Measurements from ENCODE around the gene GPHA2. TPM values are rescaled to one million over a fixed set of nuclear protein-coding genes. Genes with fewer than 3 reads are reported as not detected.

GPHA2 gene
- total and polyA plus RNA-seq, 2 of the 13 experiments (the other 11 are each of a cell fraction or from before 2014, with no cell fraction given) = 13.0 to 19.1 TPM

- no peak for TF ChIP-seq ZNF317 (CRISPR knock-in tag; IDR thresholded peaks at IDR 0.05)
- peak; percentile 50; the same call in 1 of the 2 replicates for TF ChIP-seq BHLHE40 (IDR thresholded peaks at IDR 0.05; ENCODE audit: low read length)
- TF ChIP-seq CREB1 (IDR thresholded peaks at IDR 0.05) = peak; percentile 49; the same call in 1 of the 2 replicates
- TF ChIP-seq CREB1 (CRISPR knock-in tag; IDR thresholded peaks at IDR 0.05) = peak; percentile 65
- no peak for TF ChIP-seq CBFB (CRISPR knock-in tag; IDR thresholded peaks at IDR 0.05)
- no peak for TF ChIP-seq FLYWCH1 (CRISPR knock-in tag; IDR thresholded peaks at IDR 0.05)
- peak; percentile 94 for TF ChIP-seq PHF8 (CRISPR knock-in tag; IDR thresholded peaks at IDR 0.05)
- peak; percentile 46; the same call in 1 of the 2 replicates for TF ChIP-seq KAT7 (CRISPR knock-in tag; IDR thresholded peaks at IDR 0.05; ENCODE audit: borderline replicate concordance)
- peak; percentile 92 for TF ChIP-seq NFYB (CRISPR knock-in tag; IDR thresholded peaks at IDR 0.05)
- TF ChIP-seq THAP7 (CRISPR knock-in tag; IDR thresholded peaks at IDR 0.05) = no peak
- no peak for TF ChIP-seq ZNF598 (CRISPR knock-in tag; IDR thresholded peaks at IDR 0.05; ENCODE audit: borderline replicate concordance)
- no peak for TF ChIP-seq ETS1 (CRISPR knock-in tag; IDR thresholded peaks at IDR 0.05)
- 0 out of 2 replicates have a peak, but pooled peaks have one; percentile 17 for TF ChIP-seq ZNF710 (CRISPR knock-in tag; IDR thresholded peaks at IDR 0.05; ENCODE audit: borderline replicate concordance)
- peak; percentile 71; the same call in 1 of the 2 replicates for TF ChIP-seq ZNF160 (CRISPR knock-in tag; IDR thresholded peaks at IDR 0.05)
- TF ChIP-seq CREM (IDR thresholded peaks at IDR 0.05) = peak; percentile 50; the same call in 1 of the 2 replicates
- TF ChIP-seq CREM (CRISPR knock-in tag; IDR thresholded peaks at IDR 0.05) = no peak
- peak; percentile 82 for TF ChIP-seq ZNF430 (CRISPR knock-in tag; IDR thresholded peaks at IDR 0.05)
- TF ChIP-seq ZBTB39 (CRISPR knock-in tag; IDR thresholded peaks at IDR 0.05) = peak; percentile 58; the same call in 1 of the 2 replicates
- no peak for TF ChIP-seq TP53 (CRISPR knock-in tag; conservative IDR thresholded peaks at IDR 0.05)
- TF ChIP-seq ZFP36L2 (CRISPR knock-in tag; IDR thresholded peaks at IDR 0.05) = no peak
- 0 out of 2 replicates have a peak, but pooled peaks have one; percentile 37 for TF ChIP-seq MTF2 (CRISPR knock-in tag; IDR thresholded peaks at IDR 0.05; ENCODE audit: borderline replicate concordance)
- no peak for TF ChIP-seq TMF1 (CRISPR knock-in tag; IDR thresholded peaks at IDR 0.05; ENCODE audit: low read depth)
- TF ChIP-seq ARID2 (CRISPR knock-in tag; IDR thresholded peaks at IDR 0.05; ENCODE audit: borderline replicate concordance) = no peak
- TF ChIP-seq CEBPG (CRISPR knock-in tag; IDR thresholded peaks at IDR 0.05) = peak; percentile 65
- no peak for TF ChIP-seq ZNF33B (CRISPR knock-in tag; IDR thresholded peaks at IDR 0.05)
- no peak for TF ChIP-seq ZBTB8A (CRISPR knock-in tag; IDR thresholded peaks at IDR 0.05; ENCODE audit: borderline replicate concordance, low read depth)
These were observed 18.7 kb downstream of the GPHA2 start, which contains the start of gene ATG2A (continued) for GRCh38 chr11:64916775-64917662.

Data from HepG2 (cell line).